GM12878 (cell line): ENCODE results near the gene MALRD1. TPM values are rescaled to one million over a fixed set of nuclear protein-coding genes. Genes with fewer than 3 reads are reported as not detected.

Experiments
- ATAC-seq: fragments of 200-7000 bp; cut with Tn5 transposase; 3 replicates; pipeline ENCODE4 v1.9.1; 2020; ENCODE audit warnings: mild to moderate bottlenecking, moderate library complexity
- BruUV-seq: library from RNA; stranded (reverse); fragments of 400-500 nt; replicated peaks from 2 replicates; lab custom pipeline; 2021; lab: Mats Ljungman, UMichigan
- CTCF ChIA-PET: fragments of 300-600 bp; sonication (Branson Sonifier 250); formaldehyde crosslinking; extraction: SDS; loops from one replicate; lab custom pipeline; 2021; ENCODE audit warnings: inconsistent platforms; lab: Yijun Ruan, JAX
- POLR2A ChIA-PET: fragments of 350-600 bp; formaldehyde crosslinking; extraction: SDS; loops from one replicate; lab custom pipeline; 2021; ENCODE audit warnings: inconsistent platforms; lab: Charles Lee
- RAD21 ChIA-PET: fragments of 300-600 bp; sonication (Branson Sonifier 250); formaldehyde crosslinking; loops from one replicate; lab custom pipeline; 2023; ENCODE audit warnings: antibody characterized with exemption; ENCODE audit not compliant: unreplicated experiment; lab: Charles Lee
- SMC1A ChIA-PET: fragments of 300-600 bp; sonication (Branson Sonifier 250); formaldehyde crosslinking; loops from one replicate; lab custom pipeline; 2023; ENCODE audit not compliant: unreplicated experiment, uncharacterized antibody; lab: Charles Lee
- DNase-seq: peaks from one replicate; pipeline ENCODE4 v3.0.0-alpha.2; 2011; ENCODE audit warnings: low read depth, low spot score
- FAIRE-seq: peaks from 3 replicates; lab custom pipeline; 2011; peaks lifted over from hg19 to GRCh38; lab: Jason Lieb, UNC
- H2AFZ ChIP-seq: 2 replicates; pipeline ENCODE4 v1.6.0; 2011; ENCODE audit warnings: low read depth, low read length, control low read depth; ENCODE audit not compliant: control insufficient read depth
- H3K27ac ChIP-seq: 2 replicates; pipeline ENCODE4 v1.5.1; 2011; ENCODE audit warnings: control low read depth; ENCODE audit not compliant: control insufficient read depth, insufficient read depth
- H3K27me3 ChIP-seq, 2 experiments: replicated peaks in 1 of 2; 2 replicates each; pipeline versions ENCODE4 v1.6.0 to v1.6.1; 2011; ENCODE audit warnings: low read length in 1 of 2; ENCODE audit not compliant: control insufficient read depth in 2 of 2, insufficient read depth in 2 of 2
- H3K36me3 ChIP-seq, 2 experiments: 2 replicates each; pipeline ENCODE4 v1.5.1; 2011; ENCODE audit warnings: low read length in 1 of 2; ENCODE audit not compliant: control insufficient read depth in 2 of 2, insufficient read depth in 2 of 2
- H3K4me1 ChIP-seq: 2 replicates; pipeline ENCODE4 v1.6.1; 2011; ENCODE audit warnings: mild to moderate bottlenecking, low read length, moderate library complexity, mixed read lengths; ENCODE audit not compliant: control insufficient read depth, insufficient read depth
- H3K4me2 ChIP-seq: 2 replicates; pipeline ENCODE4 v1.6.0; 2011; ENCODE audit warnings: control low read depth; ENCODE audit not compliant: control insufficient read depth, insufficient read depth
- H3K4me3 ChIP-seq: fragments of 200-600 bp; sonication (generic); 2 replicates; pipeline ENCODE4 v1.5.1; 2016
- H3K79me2 ChIP-seq: 2 replicates; pipeline ENCODE4 v1.6.0; 2011; ENCODE audit warnings: low read length; ENCODE audit not compliant: control insufficient read depth, insufficient read depth
- H3K9ac ChIP-seq: 2 replicates; pipeline ENCODE4 v1.8.0; 2011; ENCODE audit warnings: low read length, control low read depth, mixed read lengths; ENCODE audit not compliant: control insufficient read depth, insufficient read depth
- H3K9me3 ChIP-seq: replicated peaks from 3 replicates; pipeline ENCODE4 v1.5.1; 2011; ENCODE audit warnings: mild to moderate bottlenecking, low read length; ENCODE audit not compliant: control insufficient read depth, insufficient read depth
- H4K20me1 ChIP-seq: 2 replicates; pipeline ENCODE4 v1.6.0; 2011; ENCODE audit not compliant: control insufficient read depth, insufficient read depth
- BCLAF1 ChIP-seq: fragments of 450-650 bp; IDR thresholded peaks from 2 replicates; pipeline ENCODE4 v1.6.1; 2017; ENCODE audit warnings: antibody characterized with exemption, mild to moderate bottlenecking, moderate library complexity
- EP300 ChIP-seq, 2 experiments: fragments of 150-350 bp in 1 of 2; IDR thresholded peaks; 2 replicates each; pipeline ENCODE4 v1.6.1; 2011 to 2012; ENCODE audit warnings: low read depth in 2 of 2, low read length in 2 of 2, borderline replicate concordance in 1 of 2, improper control_type of control experiment in 1 of 2, inconsistent platforms in 1 of 2; ENCODE audit not compliant: control insufficient read depth in 1 of 2
- IRF3 ChIP-seq: fragments of 450-650 bp; IDR thresholded peaks from 2 replicates; pipeline ENCODE4 v1.6.1; 2014; ENCODE audit warnings: mild to moderate bottlenecking
- NFIC ChIP-seq: IDR thresholded peaks from 2 replicates; pipeline ENCODE4 v1.6.1; 2012; ENCODE audit warnings: low read depth, mild to moderate bottlenecking, inconsistent platforms, low read length, moderate library complexity
- POLR2A ChIP-seq: IDR thresholded peaks from 2 replicates; pipeline ENCODE4 v1.6.1; 2011; ENCODE audit warnings: low read depth, mild to moderate bottlenecking, low read length
- RBBP5 ChIP-seq: fragments of 200-600 bp; sonication (generic); conservative IDR thresholded peaks from 2 replicates; pipeline ENCODE4 v1.6.1; 2016
- SUZ12 ChIP-seq: fragments of 200-600 bp; sonication (generic); IDR thresholded peaks from one replicate; pipeline ENCODE4 v1.6.1; 2018; ENCODE audit warnings: antibody characterized with exemption, mild to moderate bottlenecking; ENCODE audit not compliant: unreplicated experiment
- ZBTB33 ChIP-seq: fragments of 450-650 bp; IDR thresholded peaks from 2 replicates; pipeline ENCODE4 v1.6.1; 2017; ENCODE audit warnings: mild to moderate bottlenecking
- ZNF384 ChIP-seq: IDR thresholded peaks from 2 replicates; pipeline ENCODE4 v1.6.1; 2012; ENCODE audit warnings: low read depth, mild to moderate bottlenecking, low read length, improper control_type of control experiment, borderline replicate concordance
- WGBS: methylation state at CpG from one replicate; pipeline ENCODE4 v1.1.6; 2016; ENCODE audit warnings: low lambda C conversion rate; ENCODE audit not compliant: insufficient replicate concordance, insufficient coverage; ENCODE audit errors: missing lambda C conversion rate; 5-methylcytosine and 5-hydroxymethylcytosine counted together
- in situ Hi-C: fragments of 300-500 bp; cut with MboI; formaldehyde crosslinking; loops from 9 replicates; pipeline ENCODE4 v1.14.3; 2018; ENCODE audit warnings: mixed read lengths
- intact Hi-C: fragments of 100-400 bp; cut with micrococcal nuclease; formaldehyde crosslinking; loops from one replicate; pipeline ENCODE4 v1.14.2; 2022; ENCODE audit not compliant: unreplicated experiment
- polyA plus RNA-seq, 11 experiments: library from polyadenylated mRNA; depleted of rRNA in 4 of 11; unstranded in 6 of 11; stranded (reverse) in 5 of 11; fragments of >200 nt; fragmentation: Nextera tagmentation in 4 of 11; fragmentation: Illumina TruSeq in 1 of 11; extraction: Ambion mirVana in 4 of 11; extraction: Trizol in 1 of 11; gene quantifications; 1 replicate in 1 of 11; 2 replicates in 10 of 11; pipeline versions ENCODE4 v1.2.1 to v1.2.3, GENCODE V29; 2011 to 2016; ENCODE audit warnings: inconsistent platforms in 2 of 11, missing spikeins in 2 of 11, low read depth in 1 of 11
- total RNA-seq, 4 experiments: library from RNA; depleted of rRNA in 3 of 4; stranded (reverse); fragments of >200 nt in 3 of 4; fragmentation: Illumina TruSeq in 1 of 4; extraction: Trizol in 1 of 4; gene quantifications; 2 replicates each; pipeline versions ENCODE4 v1.2.1 to v1.2.3, GENCODE V29; 2013 to 2021

MALRD1 gene
- total and polyA plus RNA-seq, 10 of the 15 experiments (the other 5 are each of a cell fraction or from before 2014, with no cell fraction given) = 0.12 to 6.6 (median 0.26) TPM; not detected in 2

- no peak for TF ChIP-seq BCLAF1
- TF ChIP-seq EP300 (IDR thresholded peaks at IDR 0.05; ENCODE audit: borderline replicate concordance in 1 of 2, control insufficient read depth in 1 of 2, low read depth in 2 of 2, low read length in 2 of 2) = no peak
- TF ChIP-seq IRF3 = no peak
- no peak for TF ChIP-seq SUZ12
Measured at GRCh38 chr10:19453967-19454366, 405.4 kb downstream of the MALRD1 start (continued).

GRCh38 chr10:19461588-19461987 lies 413.0 kb downstream of the MALRD1 start:
- H3K9ac ChIP-seq = no peak overlapping the region
- H3K4me1 ChIP-seq = no peaks in the 10 kb centered on the region
- intact Hi-C loops = no loop called here
- H2AFZ ChIP-seq = no peak overlapping the region
- no TSS peak for BruUV-seq
- H3K79me2 ChIP-seq = no peaks in the 10 kb centered on the region
- POLR2A ChIA-PET = no interaction called here
- H3K36me3 ChIP-seq = no peaks in the 10 kb centered on the region
- CTCF ChIA-PET = no interaction called here
- H3K27ac ChIP-seq = no peak overlapping the region
- DNase-seq (no peak), FAIRE-seq (no peak)
- TF ChIP-seq RBBP5 (no peak), POLR2A (no peak), NFIC (no peak), ZBTB33 (no peak), ZNF384 (no peak)
- TF ChIP-seq, all 136 proteins: peak for 0
- no peaks in the 10 kb centered on the region for H3K27me3 ChIP-seq
- H3K4me3 ChIP-seq = no peak overlapping the region
- in situ Hi-C loops = no loop called here
- no peaks in the 10 kb centered on the region for H3K9me3 ChIP-seq
- 47% methylated on average over 5 of the region's 5 CpGs for WGBS
- no peak for ATAC-seq
- SMC1A ChIA-PET = interaction anchor here (1.1 kb wide), 1 partner anchor 11 kb away, joined by 3 read pairs; no protein-coding TSS in a partner anchor
- RAD21 ChIA-PET = no interaction called here
- no peak overlapping the region for H3K4me2 ChIP-seq
- H4K20me1 ChIP-seq = no peaks in the 10 kb centered on the region
